Amniotic epithelial cell (primary cell): ENCODE data around the gene CMTM5.
"Not testable (repeated sequence)": the region's sequence is repeated elsewhere in the genome, so short reads cannot be mapped to it uniquely, and the experiment has no call there.

Source experiments
- DNase-seq: peaks from one replicate; pipeline ENCODE4 v3.0.0-alpha.2; 2010; ENCODE audit warnings: low read depth

CMTM5 gene

GRCh38 chr14:23378612-23379220 lies 1.9 kb downstream of the CMTM5 start:
- DNase-seq = no peak

GRCh38 chr14:23379366-23380196 lies 2.7 kb downstream of the CMTM5 start:
- DNase-seq = peak; percentile 12

GRCh38 chr14:23380197-23380914 lies 3.5 kb downstream of the CMTM5 start:
- no peak for DNase-seq

GRCh38 chr14:23380976-23381375 lies 4.1 kb downstream of the CMTM5 start:
- no peak for DNase-seq

- no peak for DNase-seq
Observed at GRCh38 chr14:23381871-23382270, 5.0 kb downstream of the CMTM5 start.

GRCh38 chr14:23382276-23382675 lies 5.4 kb downstream of the CMTM5 start:
- no peak for DNase-seq

- DNase-seq = no peak
Observed at GRCh38 chr14:23382731-23383440, 6.0 kb downstream of the CMTM5 start.

GRCh38 chr14:23384364-23385080 lies 7.7 kb downstream of the CMTM5 start:
- DNase-seq = no peak

- no peak for DNase-seq
Observed at GRCh38 chr14:23385244-23385641, 8.4 kb downstream of the CMTM5 start.

GRCh38 chr14:23385642-23386265 lies 8.9 kb downstream of the CMTM5 start:
- DNase-seq = no peak

GRCh38 chr14:23386266-23386657 lies 9.4 kb downstream of the CMTM5 start:
- DNase-seq = not testable (repeated sequence)

GRCh38 chr14:23386999-23387398 lies 10.2 kb downstream of the CMTM5 start:
- no peak for DNase-seq

GRCh38 chr14:23387916-23388882 lies 11.4 kb downstream of the CMTM5 start:
- no peak for DNase-seq

GRCh38 chr14:23388996-23389395 lies 12.2 kb downstream of the CMTM5 start:
- DNase-seq = no peak

- DNase-seq = no peak
Observed at GRCh38 chr14:23389396-23389795, 12.6 kb downstream of the CMTM5 start.

GRCh38 chr14:23389871-23390270 lies 13.0 kb downstream of the CMTM5 start:
- not testable (repeated sequence) for DNase-seq

GRCh38 chr14:23392613-23393012 lies 15.8 kb downstream of the CMTM5 start:
- no peak for DNase-seq

GRCh38 chr14:23396126-23396525 lies 19.3 kb downstream of the CMTM5 start:
- DNase-seq = no peak

- no peak for DNase-seq
Observed at GRCh38 chr14:23396781-23397407, 20.0 kb downstream of the CMTM5 start.

- no peak for DNase-seq
Observed at GRCh38 chr14:23398348-23398747, 21.5 kb downstream of the CMTM5 start.
